GM19328 (cell line): ENCODE data around the gene SLC7A9.

Experiments
- ATAC-seq: cut with Tn5 transposase; IDR thresholded peaks from one replicate; pipeline ENCODE4 v1.9.1; 2021; ENCODE audit warnings: mild to moderate bottlenecking, moderate library complexity; ENCODE audit not compliant: unreplicated experiment

The SLC7A9 gene

DNA sequence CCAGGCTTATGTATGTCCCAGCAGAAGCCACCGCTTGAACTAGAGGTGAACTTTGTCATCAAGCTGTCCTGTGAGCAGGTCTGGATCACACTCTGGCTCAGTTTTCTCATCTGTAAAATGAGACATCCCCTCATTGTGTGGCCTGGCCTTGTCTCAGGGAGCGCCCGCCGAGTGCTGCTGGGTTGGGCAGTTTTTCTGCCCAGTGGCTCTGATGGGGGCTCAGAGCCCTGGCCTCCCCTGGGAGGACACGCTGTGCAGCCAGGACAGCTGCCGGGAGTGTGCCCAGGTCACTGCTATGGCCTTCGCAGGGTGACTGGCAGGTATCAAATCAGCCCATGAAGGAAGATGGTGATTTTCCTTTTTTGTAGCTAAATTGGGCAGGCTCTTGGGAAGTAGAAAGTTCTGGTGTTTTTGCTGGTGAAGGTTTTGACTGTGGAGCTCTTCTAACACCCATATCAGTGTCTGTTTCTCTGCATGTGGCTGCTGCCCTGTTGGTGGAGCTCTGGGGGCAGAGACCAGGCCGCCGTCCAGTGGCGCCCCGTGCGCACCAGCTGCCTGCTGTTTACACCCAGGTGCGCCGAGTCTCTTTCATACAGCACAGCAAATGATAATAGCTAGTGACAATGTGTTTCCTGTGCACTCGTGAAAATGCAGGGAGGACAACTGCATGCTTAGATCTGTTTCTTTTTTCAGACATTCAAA is 40.8 kb downstream of the SLC7A9 start:
- ATAC-seq: no peak

DNA sequence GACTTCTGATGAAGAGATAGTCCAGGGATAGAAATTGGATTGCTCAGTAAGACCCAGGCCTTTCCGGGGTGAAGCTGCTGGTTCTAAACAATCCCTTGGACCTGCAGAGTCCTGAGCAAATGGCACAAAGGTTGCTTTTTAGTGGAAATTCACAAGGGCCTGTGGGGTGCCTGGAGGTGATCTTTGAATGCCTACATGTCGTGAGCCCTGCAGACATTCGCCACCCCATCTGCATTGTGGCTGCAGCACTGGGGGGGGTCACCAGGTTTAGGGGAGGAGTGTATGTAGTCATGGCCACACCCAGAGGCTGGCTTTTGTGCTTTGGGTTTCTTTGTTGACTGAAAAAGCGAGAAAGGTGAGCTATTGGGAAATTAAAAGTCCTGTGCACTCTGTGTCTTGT is 41.4 kb downstream of the SLC7A9 start:
- ATAC-seq: no peak

DNA sequence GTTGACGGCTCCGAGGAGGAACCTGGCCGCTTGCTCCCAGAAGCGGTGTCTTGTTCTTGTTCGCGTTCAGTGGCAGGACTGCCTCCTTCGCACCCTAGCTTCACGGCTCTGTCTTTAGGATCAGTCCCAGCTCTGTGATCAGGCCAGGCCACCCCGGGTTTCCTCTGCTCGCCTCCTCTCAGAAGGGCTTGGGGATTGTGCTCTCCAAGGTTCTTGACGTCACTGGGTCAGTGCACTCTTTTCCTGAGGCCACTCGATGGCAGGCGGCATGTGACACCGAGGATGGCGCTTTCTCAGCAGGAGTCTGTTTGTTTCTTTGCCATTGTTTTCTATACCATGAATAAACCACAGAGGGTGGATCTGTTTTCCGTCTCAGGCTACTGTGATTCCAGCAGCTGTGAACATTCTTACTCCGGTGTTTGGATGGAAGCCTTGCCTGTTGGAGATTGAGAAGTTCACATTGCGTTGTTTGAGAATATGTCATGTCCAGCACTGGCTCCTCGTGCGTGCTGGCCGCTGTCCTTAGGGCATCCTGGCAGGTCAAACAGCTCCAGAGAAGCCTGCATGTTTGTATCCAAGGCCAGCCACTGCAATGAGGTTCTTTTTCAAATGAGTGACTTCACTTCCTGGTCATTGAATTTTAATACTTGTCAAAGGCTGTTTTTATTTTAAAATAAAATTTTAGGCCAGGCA is 44.5 kb downstream of the SLC7A9 start:
- ATAC-seq: no peak

DNA sequence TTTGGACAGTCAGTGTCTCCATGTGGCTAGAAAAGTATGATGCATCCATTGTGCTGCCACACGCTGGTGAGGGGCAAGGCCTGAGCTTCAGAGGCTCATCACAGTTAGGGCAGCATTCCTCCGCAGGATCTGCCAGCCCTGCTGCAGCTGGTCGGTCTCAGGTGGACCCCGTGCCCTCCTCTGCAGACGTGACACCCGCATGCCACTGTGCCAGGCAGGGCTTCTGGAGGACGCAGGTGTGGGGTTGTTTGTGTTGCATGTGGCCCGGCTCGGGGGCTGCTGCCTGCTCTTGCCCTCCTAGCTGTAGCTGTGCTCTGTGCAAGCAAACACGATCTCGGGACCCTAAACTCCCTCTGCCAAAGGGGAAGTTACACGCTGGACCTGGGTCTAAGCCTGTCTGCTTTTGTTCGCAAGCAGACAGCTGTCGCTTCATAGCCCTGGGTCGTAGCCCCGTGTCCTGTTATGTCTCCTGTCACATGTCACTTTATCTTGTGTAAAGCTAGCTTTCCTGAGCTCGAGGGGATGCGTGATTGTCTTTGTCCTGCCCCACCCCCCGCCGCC is 45.3 kb downstream of the SLC7A9 start:
- ATAC-seq: no peak

DNA sequence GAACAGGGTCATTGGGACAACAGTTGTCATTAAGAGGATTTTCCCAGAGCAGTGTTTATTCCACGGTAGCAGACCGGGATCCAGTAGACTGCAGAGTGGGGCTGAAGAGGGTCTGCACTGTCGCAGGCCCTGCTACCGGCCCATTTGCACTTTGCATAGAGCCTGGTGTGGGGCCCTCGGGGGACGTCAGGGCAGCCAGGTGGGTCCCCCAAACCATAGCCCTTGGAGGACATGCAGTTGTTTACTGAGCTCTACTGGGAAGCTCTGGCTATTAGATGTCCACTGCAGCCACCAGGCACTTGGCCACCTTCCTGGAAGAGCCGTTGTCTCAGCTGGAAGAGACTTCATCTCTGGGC is 45.8 kb downstream of the SLC7A9 start:
- no peak for ATAC-seq

DNA sequence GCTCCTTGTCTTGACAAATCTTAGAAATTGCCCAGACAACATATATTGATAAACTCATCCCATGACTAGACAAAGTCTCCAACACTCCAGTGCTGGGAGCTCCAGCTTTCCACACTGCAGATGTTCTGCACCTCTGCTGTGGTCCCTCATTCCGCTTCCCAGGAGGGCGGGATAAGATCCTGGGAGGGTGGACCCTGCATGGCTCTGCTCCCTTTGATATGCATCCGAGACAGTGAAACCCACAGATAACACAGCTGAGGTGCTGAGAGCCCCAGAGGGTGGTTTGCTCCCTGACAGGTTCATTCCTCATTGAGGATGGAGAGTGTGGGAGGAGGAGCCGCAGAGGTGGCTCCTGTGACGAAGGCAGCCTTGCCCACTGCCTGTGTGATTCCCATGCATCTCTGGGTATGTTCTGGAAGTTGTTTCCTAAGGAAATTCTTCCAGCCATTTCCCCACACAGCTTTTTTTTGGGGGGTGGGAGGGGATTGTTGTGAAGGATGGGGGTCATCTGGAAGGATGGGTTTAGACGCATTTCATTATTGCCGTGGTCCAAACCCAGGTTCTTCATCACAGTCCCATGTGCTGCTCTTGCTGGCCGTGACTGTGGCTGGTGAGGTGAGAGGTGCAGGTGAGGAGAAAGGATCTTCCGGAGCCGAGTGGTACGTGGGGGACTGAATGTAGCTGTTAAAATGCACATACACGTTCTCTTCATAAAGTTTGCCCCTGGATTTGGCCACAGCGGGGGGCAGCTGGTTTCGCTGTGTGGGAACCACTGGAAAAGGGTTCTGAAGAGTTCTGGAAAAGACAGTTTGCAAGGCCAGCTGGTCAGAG is 46.4 kb downstream of the SLC7A9 start:
- ATAC-seq: no peak

DNA sequence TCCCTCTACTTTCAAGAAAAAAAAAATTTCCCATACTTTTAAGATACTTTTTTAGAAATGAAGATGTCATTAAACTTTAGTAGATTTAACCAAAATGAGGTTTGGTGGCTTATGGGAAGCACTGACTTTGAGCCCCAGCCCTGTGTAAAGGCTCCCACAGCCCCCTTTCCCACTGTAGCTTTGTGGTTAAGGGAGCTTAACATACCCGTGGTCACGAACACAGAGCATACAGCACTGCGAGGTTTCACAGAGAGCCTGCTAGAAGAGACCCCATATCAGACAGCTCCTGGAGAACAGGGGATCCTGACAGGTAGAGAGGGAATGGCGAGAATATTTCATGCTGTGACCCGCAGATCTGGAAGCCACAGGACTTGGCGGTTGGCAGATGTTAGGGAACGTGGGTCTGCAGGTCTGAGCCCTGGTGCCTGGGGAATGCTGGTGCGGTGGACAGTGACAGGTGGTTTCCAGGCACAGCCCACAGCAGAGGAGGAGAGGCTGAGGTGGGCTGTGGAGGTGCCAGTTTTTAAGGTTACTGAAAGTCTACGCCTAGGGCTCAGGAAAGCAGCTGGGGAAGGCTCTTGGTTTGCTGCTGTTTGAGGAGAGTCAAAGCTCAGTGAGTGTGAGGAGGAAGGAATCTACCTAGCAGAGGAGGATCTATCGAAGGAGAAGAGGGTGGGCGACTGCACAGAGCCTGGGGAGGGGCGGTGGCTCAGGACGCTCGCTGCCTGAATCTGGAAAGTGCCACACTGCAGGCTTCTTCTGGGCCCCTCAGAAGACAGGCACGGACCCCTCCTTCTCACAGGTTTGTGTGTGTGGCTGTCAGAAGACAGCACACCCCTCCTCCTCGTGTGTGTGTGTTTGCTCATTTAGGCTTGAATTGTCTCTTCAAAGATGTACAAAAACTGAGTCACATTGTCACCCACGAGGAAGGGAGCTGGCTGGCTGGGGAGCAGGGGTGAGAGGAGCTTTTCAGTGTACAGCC is 49.9 kb downstream of the SLC7A9 start:
- ATAC-seq: no peak

DNA sequence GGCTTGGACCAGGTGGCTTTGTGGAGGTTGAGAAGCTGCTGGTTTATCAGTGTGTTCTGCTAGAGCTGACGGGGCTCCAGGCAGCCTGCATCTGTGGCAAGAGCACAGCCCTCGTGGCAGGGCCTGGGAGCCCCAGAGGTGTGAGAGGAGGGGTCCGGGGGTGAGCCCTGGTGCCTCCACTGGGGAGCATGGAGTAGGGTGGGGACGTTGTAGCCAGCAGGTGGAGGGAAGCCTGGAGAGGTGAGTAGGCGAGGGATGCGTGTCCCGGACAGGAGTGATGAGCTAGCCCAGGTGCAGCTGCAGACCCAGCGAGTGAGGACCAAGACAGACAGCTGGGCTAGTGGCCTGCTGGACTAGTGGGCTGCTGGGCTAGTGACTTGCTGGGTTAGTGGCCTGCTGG is 51.0 kb downstream of the SLC7A9 start:
- no peak for ATAC-seq

DNA sequence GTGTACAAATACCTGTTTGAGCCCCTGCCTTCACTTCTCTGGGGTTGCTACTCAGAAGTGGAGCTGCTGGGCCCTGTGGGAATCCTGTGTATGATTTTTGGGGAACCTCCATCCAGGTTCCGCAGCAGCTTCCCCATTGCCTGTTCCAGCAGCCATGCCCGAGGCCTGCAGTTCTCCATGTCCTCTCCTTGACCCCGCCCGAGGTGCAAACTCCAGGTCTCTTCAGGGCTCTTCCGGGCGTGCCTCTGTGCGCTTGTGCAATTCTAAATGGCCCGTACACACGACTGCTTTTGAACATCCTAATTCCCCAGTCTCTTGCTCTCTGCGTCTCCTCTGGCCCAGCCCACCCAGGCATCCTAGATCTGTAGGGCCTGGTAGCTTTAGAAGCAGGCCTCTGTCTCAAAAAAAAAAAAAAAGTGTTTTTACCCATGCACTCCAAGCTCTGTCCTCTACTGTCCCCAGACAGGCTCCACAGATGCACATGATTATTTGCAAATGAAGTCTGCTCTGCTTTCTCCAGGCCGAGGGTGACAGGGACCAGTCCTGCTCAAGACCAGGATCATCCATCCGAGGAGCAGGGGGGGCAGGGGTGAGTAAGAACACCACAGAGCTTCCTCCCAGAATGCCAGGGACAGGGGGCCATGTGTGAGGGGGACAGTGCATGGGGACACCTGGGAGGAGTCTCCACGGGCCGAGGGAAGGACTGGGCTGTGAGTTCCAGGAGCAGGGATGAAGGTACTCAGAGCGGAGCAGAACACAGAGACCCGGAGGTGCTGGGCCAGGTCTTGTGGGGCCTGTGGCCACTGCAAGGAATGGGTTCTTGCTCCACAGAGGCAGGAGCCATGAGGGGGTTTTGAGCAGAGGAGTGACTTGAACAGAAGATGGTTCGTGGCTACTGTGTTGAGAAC is 51.7 kb downstream of the SLC7A9 start:
- ATAC-seq: no peak

DNA sequence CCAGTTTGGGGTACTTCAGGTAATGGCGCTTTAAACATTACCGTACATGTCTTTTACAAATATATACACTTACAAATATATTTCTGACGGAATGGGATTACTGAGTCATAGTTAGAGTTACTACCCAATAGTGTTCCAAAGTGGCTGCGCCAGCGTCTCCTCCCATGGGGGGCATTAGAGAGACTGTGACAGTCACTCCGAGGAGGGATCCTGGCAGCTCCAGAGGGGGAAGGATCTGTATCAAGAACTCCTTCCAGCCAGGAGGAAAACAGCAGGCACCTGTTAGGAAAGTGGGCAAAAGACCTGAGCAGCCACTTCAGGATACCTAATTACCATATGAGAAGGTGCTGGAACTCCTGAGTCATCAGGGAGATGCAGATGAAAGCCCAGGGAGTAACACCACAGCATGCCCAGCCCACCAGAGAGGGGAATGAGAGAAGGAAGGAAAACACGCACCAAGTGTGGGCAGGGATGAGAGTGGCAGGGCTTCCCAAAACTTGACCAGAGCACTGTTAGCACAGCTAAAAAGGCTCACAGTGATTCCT is 52.9 kb downstream of the SLC7A9 start:
- no peak for ATAC-seq

DNA sequence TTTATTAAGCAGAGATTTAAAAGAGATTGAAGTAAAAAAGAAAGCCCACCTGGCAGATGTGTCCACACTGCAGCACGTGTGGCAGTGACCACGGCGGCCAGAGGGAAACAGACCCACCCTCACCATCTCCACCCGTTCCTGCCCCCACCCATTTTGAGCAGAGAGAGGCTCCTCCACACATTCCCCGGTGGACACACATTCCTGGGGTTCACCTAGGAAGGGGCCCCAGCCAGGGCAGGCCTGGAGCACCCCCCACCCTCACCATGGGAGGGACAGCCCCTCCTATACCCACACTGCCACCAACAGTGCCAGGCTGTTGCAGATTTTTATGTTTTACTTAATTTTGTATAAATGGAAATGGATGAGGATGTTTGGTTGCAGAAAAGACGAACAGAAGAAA is 54.9 kb downstream of the SLC7A9 start:
- ATAC-seq: no peak

DNA sequence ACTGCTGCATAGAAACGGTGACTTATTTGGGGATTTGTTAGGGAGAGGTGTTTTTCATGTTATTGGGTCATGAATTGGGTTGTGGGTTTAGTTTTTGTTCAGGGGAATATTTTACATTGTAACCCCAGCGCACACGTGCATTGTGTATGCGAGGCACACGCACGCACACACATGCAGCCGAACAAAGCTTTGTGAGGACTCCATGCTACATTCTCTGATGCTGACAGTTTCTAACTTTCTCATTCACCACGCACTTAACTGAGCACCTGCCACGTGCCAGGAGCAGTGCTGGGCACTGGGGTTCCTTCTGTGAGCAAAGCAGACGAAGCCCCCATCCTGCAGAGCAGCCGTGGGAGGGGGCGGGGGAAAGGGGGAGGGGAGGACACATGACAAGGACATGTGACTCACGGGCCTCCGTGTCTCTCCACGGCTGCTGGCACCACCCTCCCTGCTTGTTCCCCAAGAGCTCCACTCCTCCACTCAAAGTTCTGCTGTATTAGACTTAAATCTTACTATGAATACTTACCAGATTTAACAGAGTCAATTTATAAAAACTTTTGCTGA is 55.6 kb downstream of the SLC7A9 start:
- ATAC-seq: no peak

DNA sequence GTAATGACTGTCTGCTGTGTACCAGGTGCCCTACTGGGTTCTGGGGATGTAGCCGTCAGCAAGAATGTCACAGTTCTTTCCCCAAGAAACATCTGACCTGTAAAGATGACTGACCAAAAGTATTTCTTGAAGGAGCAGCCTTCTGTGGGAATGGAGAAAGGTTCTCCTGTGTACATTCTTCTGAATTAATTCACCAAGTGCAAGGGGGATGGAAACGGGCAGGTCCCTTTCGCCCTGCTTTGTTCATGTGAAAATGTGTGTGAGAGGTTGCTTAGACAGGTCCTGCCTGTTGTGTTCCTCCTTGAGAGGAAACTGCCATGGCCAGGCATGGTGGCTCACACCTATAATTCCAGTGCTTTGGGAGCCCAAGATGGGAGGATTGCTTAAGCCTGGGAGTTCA is 57.0 kb downstream of the SLC7A9 start:
- ATAC-seq: no peak

DNA sequence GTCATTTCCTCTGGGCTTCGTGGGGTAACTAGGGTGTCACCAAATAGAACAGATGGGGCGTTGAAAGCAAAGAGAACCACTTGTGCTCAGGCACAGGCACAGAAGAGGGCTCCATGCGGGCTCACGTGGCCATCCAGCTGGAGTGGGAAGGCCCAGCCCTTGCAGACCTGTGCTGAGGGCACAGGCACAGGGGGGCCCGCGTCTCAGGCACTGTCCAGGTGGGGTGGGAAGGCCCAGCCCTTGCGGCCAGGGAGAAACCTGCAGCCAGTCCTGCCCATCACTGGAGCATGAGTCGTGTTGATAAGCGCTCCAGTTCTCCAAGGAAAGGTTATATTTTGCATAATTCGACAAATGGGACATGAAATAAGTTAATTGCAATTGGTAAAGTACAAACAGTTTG is 57.5 kb downstream of the SLC7A9 start:
- ATAC-seq: no peak

DNA sequence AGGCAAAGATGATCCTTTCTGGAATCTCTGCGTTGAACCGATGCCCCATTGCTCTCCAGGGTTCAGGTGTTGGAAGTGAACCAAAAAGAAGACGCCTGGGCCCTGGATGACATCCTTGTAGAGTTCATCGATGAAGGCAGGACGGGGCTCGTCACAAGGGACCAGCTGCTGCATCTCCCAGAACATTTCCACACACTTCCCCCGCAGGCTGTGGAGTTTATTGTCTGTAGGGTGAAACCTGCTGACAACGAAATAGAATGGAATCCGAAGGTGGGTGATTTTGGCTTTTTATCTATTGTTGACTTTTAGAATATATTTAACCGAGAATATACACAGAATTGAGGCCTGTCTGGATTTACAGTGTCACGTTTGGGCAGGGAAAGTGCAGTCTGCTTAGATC is 58.4 kb downstream of the SLC7A9 start:
- no peak for ATAC-seq

DNA sequence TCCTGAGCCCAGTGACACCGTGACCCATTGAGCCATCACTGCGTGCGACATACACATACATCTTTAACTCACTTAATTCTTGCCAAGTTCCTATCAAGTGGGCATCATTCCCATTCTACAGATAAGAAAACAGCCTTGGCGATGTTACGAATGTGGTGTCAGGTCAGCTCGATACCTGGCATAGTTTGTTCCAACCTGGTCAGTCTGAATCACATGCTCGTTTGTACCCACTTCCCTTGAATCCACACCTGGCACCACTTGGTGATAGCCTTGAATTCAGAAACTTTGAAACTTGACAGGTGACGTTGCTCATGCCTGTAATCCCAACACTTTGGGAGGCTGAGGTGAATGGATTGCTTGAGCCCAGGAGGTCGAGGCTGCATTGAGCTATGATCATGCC is 59.1 kb downstream of the SLC7A9 start:
- no peak for ATAC-seq

DNA sequence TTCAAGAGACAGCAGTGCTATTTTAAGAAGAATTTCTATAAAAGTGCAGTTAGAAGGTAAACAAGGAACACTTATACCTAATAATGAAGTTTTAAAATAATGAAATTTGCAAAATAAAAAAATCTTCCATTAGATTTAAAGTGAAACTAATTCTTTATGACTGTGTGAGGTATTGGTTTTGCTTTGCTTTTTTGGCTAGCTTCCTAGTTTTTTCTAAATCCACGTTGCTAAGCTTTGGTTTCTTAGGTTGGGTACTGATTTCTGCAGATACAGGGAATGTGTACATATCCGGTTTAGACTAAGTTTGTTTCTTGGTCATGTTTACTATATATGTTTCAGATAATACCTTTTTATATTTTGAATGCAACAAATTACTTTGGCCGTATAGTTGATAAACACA is 59.8 kb downstream of the SLC7A9 start:
- no peak for ATAC-seq

DNA sequence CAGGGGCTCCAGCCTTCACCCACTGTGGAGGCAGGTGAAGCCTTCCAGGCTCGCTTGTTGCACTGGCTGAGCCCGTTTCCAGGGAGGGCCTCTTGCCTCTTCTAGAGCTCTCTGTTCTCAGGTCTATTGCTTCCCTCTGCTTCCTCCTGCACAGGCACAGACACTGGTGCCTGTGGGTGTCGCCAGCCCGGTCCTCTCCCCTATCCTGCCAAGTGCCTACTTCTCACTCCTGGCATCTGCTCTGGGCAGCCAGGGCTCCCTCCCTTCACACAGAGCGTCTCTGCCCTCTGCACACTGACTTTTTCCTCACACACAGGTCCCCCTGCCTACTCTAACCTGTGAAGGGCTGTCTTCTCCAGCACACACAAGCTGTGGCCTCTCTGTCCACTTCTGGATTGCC is 60.3 kb downstream of the SLC7A9 start:
- no peak for ATAC-seq

DNA sequence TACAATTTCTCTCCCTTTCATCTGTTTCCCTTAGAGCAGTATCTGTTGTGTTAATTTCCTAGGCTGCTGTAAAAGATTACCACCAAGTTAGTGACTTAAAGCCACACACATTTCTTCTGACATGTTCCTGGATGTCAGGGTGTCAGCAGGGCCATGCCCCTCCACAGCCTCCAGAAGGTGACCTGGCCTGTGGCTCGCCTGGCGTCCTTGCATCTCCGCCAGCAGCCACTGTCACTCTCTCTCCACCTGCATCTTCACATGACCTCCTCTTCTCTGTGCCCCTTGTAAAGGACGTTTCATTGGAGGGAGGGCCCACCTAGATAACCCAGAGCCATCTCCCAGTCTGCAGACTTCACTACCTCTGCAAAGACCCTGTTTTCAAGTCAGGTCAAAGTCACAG is 61.3 kb downstream of the SLC7A9 start:
- no peak for ATAC-seq
